Central memory CD4-positive, alpha-beta T cell (primary cell): Measurements from ENCODE around the gene HIP1R.
"Not testable (repeated sequence)": the region's sequence is repeated elsewhere in the genome, so short reads cannot be mapped to it uniquely, and the experiment has no call there.

Source experiments
- DNase-seq: peaks from one replicate; pipeline ENCODE4 v3.0.0; 2022

HIP1R gene

GRCh38 chr12:122876281-122876680, 41.0 kb downstream of the HIP1R start:
- not testable (repeated sequence) for DNase-seq

- no peak for DNase-seq
Observed at GRCh38 chr12:122876731-122877130, 41.5 kb downstream of the HIP1R start.

- DNase-seq = no peak
Observed at GRCh38 chr12:122878780-122879612, 43.7 kb downstream of the HIP1R start.

- no peak for DNase-seq
Observed at GRCh38 chr12:122880155-122880667, 45.0 kb downstream of the HIP1R start.

- no peak for DNase-seq
Observed at GRCh38 chr12:122880668-122881067, 45.4 kb downstream of the HIP1R start.

GRCh38 chr12:122882908-122883558, 47.8 kb downstream of the HIP1R start:
- no peak for DNase-seq

- no peak for DNase-seq
Observed at GRCh38 chr12:122884091-122884826, 49.0 kb downstream of the HIP1R start.

- no peak for DNase-seq
Observed at GRCh38 chr12:122884860-122885259, 49.6 kb downstream of the HIP1R start.

GRCh38 chr12:122886161-122886560, 50.9 kb downstream of the HIP1R start:
- DNase-seq = no peak

GRCh38 chr12:122886851-122887818, 51.9 kb downstream of the HIP1R start:
- DNase-seq = no peak

GRCh38 chr12:122887819-122888212, 52.6 kb downstream of the HIP1R start:
- DNase-seq = no peak

- DNase-seq = peak; percentile 85
Observed at GRCh38 chr12:122888232-122888752, 53.0 kb downstream of the HIP1R start.

GRCh38 chr12:122889761-122890520, 54.7 kb downstream of the HIP1R start:
- no peak for DNase-seq

- no peak for DNase-seq
Observed at GRCh38 chr12:122891661-122892525, 56.6 kb downstream of the HIP1R start.

- DNase-seq = not testable (repeated sequence)
Observed at GRCh38 chr12:122892724-122893123, 57.5 kb downstream of the HIP1R start.

- no peak for DNase-seq
Observed at GRCh38 chr12:122893208-122894153, 58.2 kb downstream of the HIP1R start.

GRCh38 chr12:122894193-122895121, 59.2 kb downstream of the HIP1R start:
- DNase-seq = no peak

GRCh38 chr12:122895320-122895703, 60.1 kb downstream of the HIP1R start:
- no peak for DNase-seq
